OCI-LY3 (cell line): ENCODE measurements around the gene ARF1.

Source experiments
- EZH2phosphoT487 ChIP-seq: fragments of 200-600 bp; shearing (Covaris generic); IDR thresholded peaks from 2 replicates; pipeline ENCODE4 v1.6.1; 2018; ENCODE audit warnings: antibody characterized with exemption, mixed run types, low read depth
- TF ChIP-seq, protein P1 (sequence below): fragments of 200-600, 300-600 bp; sonication (generic); IDR thresholded peaks from 2 replicates; pipeline ENCODE4 v1.5.1; 2014; ENCODE audit warnings: antibody characterized with exemption, low read length, low read depth

DNA sequence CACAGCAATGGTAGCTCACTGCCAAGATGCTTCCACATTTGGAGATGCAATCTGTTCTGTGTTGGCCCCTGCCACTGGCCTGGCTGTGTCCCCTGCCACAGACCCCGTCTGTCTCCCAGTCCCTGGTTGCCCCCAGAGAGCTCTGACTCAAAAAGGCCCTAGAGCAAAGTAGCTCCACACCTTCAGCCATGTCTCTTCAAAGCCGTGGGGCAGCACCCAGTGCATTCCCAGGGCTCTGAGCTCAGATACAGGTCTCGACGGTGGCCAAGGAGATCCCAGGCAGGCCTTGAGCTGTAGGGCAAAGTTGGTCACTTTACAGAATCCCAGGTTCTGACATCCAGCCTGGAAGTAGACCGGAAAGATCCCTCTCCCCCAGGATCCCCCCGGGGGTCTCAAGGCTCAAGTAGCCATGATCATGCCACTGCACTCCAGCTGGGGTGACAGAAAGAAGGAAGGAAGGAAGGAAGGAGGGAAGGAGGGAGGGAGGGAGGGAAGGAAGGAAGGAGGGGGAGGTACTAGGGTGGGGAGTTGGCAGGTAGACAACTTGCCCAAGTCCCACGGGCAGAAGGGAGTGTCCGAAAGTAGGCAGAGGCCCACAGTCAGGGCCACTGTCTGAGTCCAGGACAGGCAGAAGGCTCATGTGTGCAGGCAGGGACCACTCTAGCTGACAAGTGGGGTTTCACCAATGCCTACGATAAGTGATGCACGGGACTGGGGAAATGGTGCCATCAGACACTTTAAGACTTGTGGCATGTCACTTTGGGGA, 4.8 kb upstream of the ARF1 start:
- TF ChIP-seq, protein P1, sequence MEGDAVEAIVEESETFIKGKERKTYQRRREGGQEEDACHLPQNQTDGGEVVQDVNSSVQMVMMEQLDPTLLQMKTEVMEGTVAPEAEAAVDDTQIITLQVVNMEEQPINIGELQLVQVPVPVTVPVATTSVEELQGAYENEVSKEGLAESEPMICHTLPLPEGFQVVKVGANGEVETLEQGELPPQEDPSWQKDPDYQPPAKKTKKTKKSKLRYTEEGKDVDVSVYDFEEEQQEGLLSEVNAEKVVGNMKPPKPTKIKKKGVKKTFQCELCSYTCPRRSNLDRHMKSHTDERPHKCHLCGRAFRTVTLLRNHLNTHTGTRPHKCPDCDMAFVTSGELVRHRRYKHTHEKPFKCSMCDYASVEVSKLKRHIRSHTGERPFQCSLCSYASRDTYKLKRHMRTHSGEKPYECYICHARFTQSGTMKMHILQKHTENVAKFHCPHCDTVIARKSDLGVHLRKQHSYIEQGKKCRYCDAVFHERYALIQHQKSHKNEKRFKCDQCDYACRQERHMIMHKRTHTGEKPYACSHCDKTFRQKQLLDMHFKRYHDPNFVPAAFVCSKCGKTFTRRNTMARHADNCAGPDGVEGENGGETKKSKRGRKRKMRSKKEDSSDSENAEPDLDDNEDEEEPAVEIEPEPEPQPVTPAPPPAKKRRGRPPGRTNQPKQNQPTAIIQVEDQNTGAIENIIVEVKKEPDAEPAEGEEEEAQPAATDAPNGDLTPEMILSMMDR = no peak
- TF ChIP-seq EZH2phosphoT487 = no peak
